Prostate gland (tissue), 2 donors: Measurements from ENCODE around the gene TRMT2A. TPM values are rescaled to one million over a fixed set of nuclear protein-coding genes. Genes with fewer than 3 reads are reported as not detected.

Experiments used
- DNase-seq: peaks from one replicate; pipeline ENCODE4 v3.0.0-alpha.2; 2019; ENCODE audit warnings: low spot score
- H3K27ac ChIP-seq, 2 donors: fragments of 200-600 bp; sonication (generic); 2 replicates each; pipeline ENCODE4 v1.5.1; 2017 to 2019
- H3K27me3 ChIP-seq: fragments of 200-600 bp; sonication (generic); replicated peaks from 2 replicates; pipeline ENCODE4 v1.5.1; 2019; ENCODE audit not compliant: insufficient read depth
- H3K36me3 ChIP-seq, 2 donors: fragments of 200-600 bp; sonication (generic); 1 replicate in 1 of 2; 2 replicates in 1 of 2; pipeline versions ENCODE4 v1.5.1 to v1.8.1; 2017 to 2019
- H3K4me1 ChIP-seq: fragments of 200-600 bp; sonication (generic); replicated peaks from 2 replicates; pipeline ENCODE4 v1.5.1; 2019
- H3K4me3 ChIP-seq, 2 donors: fragments of 200-600 bp; sonication (generic); 2 replicates each; pipeline ENCODE4 v1.5.1; 2017 to 2019
- H3K9me3 ChIP-seq: fragments of 200-600 bp; sonication (generic); 2 replicates; pipeline ENCODE4 v1.5.1; 2017
- POLR2A ChIP-seq: fragments of 450-650 bp; IDR thresholded peaks from one replicate; pipeline ENCODE4 v1.6.1; 2016; ENCODE audit warnings: antibody characterized with exemption, mild to moderate bottlenecking
- POLR2AphosphoS5 ChIP-seq: sonication (generic); formaldehyde crosslinking; IDR thresholded peaks from one replicate; pipeline ENCODE4 v1.6.1; 2017; ENCODE audit warnings: antibody characterized with exemption
- WGBS: methylation state at CpG from one replicate; pipeline ENCODE4 v1.1.5; 2018; 5-methylcytosine and 5-hydroxymethylcytosine counted together
- intact Hi-C: fragments of 100-400 bp; cut with DNase I; formaldehyde crosslinking; loops from one replicate; pipeline ENCODE4 v1.14.2; 2022
- total RNA-seq, 2 donors: library from RNA; depleted of rRNA; stranded (reverse); fragments of >200 nt; gene quantifications; one replicate each; pipeline ENCODE4 v1.1.0, GENCODE V29; 2016
- TF ChIP-seq, protein P1 (sequence below), 4 experiments: fragments of 200-600 bp in 2 of 4; fragments of 450-650 bp in 2 of 4; sonication (generic) in 2 of 4; IDR thresholded peaks; 1 replicate in 3 of 4; 2 replicates in 1 of 4; pipeline ENCODE4 v1.5.1; 2016 to 2019; ENCODE audit warnings: antibody characterized with exemption in 4 of 4, mild to moderate bottlenecking in 2 of 4, moderate library complexity in 2 of 4

TRMT2A gene
- total RNA-seq, 2 donors from 2014 or later = 65.8 to 123 TPM

DNA sequence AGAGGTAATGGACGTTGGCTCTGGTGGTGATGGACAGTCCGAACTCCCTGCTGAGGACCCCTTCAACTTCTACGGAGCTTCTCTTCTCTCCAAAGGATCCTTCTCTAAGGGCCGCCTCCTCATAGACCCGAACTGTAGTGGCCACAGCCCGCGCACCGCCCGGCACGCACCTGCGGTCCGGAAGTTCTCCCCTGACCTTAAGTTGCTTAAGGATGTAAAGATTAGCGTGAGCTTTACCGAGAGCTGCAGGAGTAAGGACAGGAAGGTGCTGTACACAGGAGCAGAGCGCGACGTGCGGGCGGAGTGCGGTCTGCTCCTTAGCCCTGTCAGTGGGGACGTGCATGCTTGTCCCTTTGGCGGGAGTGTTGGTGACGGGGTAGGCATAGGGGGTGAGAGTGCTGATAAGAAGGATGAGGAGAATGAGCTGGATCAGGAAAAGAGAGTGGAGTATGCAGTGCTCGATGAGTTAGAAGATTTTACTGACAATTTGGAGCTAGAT, 30.9 kb downstream of the TRMT2A start:
- Histone ChIP-seq H3K36me3 (peaks cover 13 to 46% of the 10 kb centered on the region in 2 donors), H3K27ac (no peak overlapping the region), H3K9me3 (no peaks in the 10 kb centered on the region), H3K27me3 (no peaks in the 10 kb centered on the region), H3K4me1 (peaks cover 15% of the 10 kb centered on the region), H3K4me3 (no peak overlapping the region)
- intact Hi-C loops = no loop called here
- TF ChIP-seq POLR2AphosphoS5 = no peak
- no peak for TF ChIP-seq POLR2A
- TF ChIP-seq, protein P1, sequence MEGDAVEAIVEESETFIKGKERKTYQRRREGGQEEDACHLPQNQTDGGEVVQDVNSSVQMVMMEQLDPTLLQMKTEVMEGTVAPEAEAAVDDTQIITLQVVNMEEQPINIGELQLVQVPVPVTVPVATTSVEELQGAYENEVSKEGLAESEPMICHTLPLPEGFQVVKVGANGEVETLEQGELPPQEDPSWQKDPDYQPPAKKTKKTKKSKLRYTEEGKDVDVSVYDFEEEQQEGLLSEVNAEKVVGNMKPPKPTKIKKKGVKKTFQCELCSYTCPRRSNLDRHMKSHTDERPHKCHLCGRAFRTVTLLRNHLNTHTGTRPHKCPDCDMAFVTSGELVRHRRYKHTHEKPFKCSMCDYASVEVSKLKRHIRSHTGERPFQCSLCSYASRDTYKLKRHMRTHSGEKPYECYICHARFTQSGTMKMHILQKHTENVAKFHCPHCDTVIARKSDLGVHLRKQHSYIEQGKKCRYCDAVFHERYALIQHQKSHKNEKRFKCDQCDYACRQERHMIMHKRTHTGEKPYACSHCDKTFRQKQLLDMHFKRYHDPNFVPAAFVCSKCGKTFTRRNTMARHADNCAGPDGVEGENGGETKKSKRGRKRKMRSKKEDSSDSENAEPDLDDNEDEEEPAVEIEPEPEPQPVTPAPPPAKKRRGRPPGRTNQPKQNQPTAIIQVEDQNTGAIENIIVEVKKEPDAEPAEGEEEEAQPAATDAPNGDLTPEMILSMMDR (IDR thresholded peaks at IDR 0.05) = no peak
- no peak for DNase-seq
- 88% methylated on average over 24 of the region's 24 CpGs for WGBS

DNA sequence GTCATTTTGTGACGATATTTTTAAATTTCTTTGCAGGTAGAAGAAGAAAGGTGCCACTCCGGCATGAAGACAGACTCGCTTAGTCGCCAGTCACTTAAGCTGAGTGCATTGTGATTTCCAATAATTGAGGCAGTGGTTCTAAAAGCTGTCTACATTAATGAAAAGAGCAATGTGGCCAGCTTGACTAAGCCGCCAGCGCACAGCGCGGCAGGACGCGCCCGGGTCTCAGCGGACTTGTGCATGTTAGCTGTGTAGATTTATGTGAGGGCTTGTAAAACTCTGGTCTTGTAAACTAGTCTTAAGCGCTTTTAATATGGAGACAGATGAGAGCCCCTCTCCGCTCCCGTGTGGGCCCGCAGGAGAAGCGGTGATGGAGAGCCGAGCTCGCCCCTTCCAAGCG, 31.4 kb downstream of the TRMT2A start:
- Histone ChIP-seq H3K4me1 (peaks cover 15% of the 10 kb centered on the region), H3K27me3 (no peaks in the 10 kb centered on the region), H3K9me3 (no peaks in the 10 kb centered on the region), H3K27ac (no peak overlapping the region), H3K36me3 (peaks cover 9 to 41% of the 10 kb centered on the region in 2 donors), H3K4me3 (no peak overlapping the region)
- no peak for DNase-seq
- 70% methylated on average over 20 of the region's 20 CpGs for WGBS
- no peak for TF ChIP-seq POLR2AphosphoS5
- TF ChIP-seq, protein P1 (IDR thresholded peaks at IDR 0.05) = no peak
- TF ChIP-seq POLR2A = no peak
- intact Hi-C loops = no loop called here

DNA sequence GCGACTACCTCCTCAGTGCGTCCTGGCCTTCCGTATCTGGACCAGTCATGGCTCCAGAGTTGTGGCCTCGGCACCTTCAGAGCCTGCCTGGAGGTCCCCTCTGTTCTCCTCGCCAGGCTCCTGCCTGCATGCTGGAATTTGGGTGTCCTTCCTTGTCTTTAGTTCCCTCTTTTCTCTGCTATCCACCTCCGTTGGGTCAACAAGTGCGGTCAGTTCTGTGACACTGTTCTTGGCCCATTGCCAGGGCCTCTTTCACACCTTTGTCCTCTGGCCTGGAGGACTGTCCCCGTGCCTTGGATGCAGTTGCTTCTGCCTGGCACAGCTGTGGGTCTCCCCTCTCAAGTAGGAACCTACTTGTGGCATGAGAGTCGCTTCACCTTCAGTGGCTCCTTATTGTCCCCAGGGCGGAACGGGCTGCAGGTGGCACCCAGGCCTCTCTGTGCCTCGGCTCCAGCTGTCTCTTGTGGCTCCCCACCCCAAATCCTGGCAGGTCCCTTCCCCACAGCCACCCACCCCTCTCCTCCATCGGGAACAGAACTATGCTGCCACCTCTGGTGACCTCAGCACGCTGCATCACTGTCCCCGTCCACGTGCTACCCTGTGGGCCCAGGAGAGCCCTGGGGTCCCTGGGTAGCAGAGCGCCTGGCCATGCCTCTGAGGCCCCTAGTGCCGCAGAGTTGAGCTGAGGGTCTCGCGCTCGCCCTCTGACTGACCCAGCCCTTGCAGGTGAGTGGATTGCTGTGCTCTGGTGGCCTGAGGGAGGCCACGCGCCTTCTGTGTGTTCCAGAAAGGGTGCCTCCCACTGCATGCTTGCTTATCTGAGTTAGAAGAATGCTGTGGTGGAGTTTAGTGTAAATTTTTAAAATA, 32.2 kb downstream of the TRMT2A start:
- no peaks in the 10 kb centered on the region for H3K27me3 ChIP-seq
- TF ChIP-seq, protein P1 (IDR thresholded peaks at IDR 0.05) = no peak
- TF ChIP-seq POLR2A (no peak), POLR2AphosphoS5 (no peak)
- H3K27ac ChIP-seq = no peak overlapping the region
- H3K4me3 ChIP-seq = no peak overlapping the region
- peaks cover 2 to 33% of the 10 kb centered on the region in 2 donors for H3K36me3 ChIP-seq
- no peak for DNase-seq
- peaks cover 15% of the 10 kb centered on the region for H3K4me1 ChIP-seq
- 75% methylated on average over 23 of the region's 23 CpGs for WGBS
- H3K9me3 ChIP-seq = no peaks in the 10 kb centered on the region
- intact Hi-C loops = loop anchor here (5.0 kb wide), 1 partner anchor 48 kb away; the partner anchor contains the start of gene ZDHHC8

DNA sequence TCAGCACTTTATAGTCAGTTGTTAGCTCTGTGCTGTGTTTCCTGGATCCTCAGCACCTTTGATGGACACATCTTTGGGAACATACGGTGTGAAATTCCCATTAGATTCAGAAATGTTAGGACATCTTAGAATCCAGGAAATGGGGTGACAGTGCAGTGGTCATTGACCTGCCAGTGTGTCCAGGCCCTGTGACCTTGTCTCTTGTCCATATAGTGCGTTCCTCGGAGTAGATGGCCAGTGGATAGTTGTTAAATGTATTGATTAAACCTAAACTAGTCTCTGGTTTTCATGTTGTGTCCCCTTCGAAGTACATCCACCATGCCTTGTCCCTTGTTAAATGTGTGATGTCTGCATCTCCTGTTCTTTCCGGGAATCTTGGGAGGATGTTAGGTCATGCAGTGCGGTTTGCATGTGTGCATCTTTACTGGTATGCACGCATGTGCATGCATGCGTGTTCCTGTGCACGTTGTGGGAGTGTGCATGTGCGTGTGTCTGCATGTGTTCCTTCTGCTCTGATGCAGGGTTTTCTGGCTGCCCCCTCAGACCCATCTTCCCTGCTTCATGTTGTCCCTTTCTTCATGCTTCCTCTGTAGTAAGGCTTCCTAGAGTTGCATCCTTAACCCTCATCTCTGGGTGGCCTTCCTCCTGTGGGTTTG, 33.0 kb downstream of the TRMT2A start:
- intact Hi-C loops = loop anchor here (5.0 kb wide), 1 partner anchor 48 kb away; the partner anchor contains the start of gene ZDHHC8
- 83% methylated on average over 10 of the region's 10 CpGs for WGBS
- TF ChIP-seq POLR2AphosphoS5 = no peak
- TF ChIP-seq, protein P1 (IDR thresholded peaks at IDR 0.05) = no peak
- TF ChIP-seq POLR2A = no peak
- Histone ChIP-seq H3K27me3 (no peaks in the 10 kb centered on the region), H3K36me3 (peaks cover 0 to 26% of the 10 kb centered on the region in 2 donors), H3K27ac (no peak overlapping the region), H3K4me1 (peaks cover 15% of the 10 kb centered on the region), H3K4me3 (no peak overlapping the region), H3K9me3 (no peaks in the 10 kb centered on the region)
- DNase-seq = no peak
